Measurements from ENCODE around the gene CD22.
"Not testable (repeated sequence)": the region's sequence is repeated elsewhere in the genome, so short reads cannot be mapped to it uniquely, and the experiment has no call there.

Gene CD22

GRCh38 chr19:35368378-35368777 is 39.4 kb downstream of the CD22 start:
- TF ChIP-seq, protein P1, sequence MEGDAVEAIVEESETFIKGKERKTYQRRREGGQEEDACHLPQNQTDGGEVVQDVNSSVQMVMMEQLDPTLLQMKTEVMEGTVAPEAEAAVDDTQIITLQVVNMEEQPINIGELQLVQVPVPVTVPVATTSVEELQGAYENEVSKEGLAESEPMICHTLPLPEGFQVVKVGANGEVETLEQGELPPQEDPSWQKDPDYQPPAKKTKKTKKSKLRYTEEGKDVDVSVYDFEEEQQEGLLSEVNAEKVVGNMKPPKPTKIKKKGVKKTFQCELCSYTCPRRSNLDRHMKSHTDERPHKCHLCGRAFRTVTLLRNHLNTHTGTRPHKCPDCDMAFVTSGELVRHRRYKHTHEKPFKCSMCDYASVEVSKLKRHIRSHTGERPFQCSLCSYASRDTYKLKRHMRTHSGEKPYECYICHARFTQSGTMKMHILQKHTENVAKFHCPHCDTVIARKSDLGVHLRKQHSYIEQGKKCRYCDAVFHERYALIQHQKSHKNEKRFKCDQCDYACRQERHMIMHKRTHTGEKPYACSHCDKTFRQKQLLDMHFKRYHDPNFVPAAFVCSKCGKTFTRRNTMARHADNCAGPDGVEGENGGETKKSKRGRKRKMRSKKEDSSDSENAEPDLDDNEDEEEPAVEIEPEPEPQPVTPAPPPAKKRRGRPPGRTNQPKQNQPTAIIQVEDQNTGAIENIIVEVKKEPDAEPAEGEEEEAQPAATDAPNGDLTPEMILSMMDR (IDR thresholded peaks at IDR 0.05; ENCODE audit: insufficient read depth, low read length, poor library complexity, severe bottlenecking) = no peak
- no peak for DNase-seq (ENCODE audit: extremely low read depth, insufficient read length)
- no peak overlapping the region for H3K4me3 ChIP-seq (replicated peaks; ENCODE audit: low read depth, low read length)
- H3K27me3 ChIP-seq (replicated peaks; ENCODE audit: control insufficient read depth, insufficient read depth, low read length) = no peaks in the 10 kb centered on the region
- no peaks in the 10 kb centered on the region for H3K36me3 ChIP-seq (ENCODE audit: control insufficient read depth, insufficient read depth, low read length)

- Histone ChIP-seq H3K27me3 (replicated peaks; ENCODE audit: control insufficient read depth, insufficient read depth, low read length) (no peaks in the 10 kb centered on the region), H3K36me3 (ENCODE audit: control insufficient read depth, insufficient read depth, low read length) (no peaks in the 10 kb centered on the region), H3K4me3 (replicated peaks; ENCODE audit: low read depth, low read length) (no peak overlapping the region)
- TF ChIP-seq, protein P1 (IDR thresholded peaks at IDR 0.05; ENCODE audit: insufficient read depth, low read length, poor library complexity, severe bottlenecking) = no peak
- no peak for DNase-seq (ENCODE audit: extremely low read depth, insufficient read length)
These were observed 40.5 kb downstream of the CD22 start for GRCh38 chr19:35369522-35369921.

DNA sequence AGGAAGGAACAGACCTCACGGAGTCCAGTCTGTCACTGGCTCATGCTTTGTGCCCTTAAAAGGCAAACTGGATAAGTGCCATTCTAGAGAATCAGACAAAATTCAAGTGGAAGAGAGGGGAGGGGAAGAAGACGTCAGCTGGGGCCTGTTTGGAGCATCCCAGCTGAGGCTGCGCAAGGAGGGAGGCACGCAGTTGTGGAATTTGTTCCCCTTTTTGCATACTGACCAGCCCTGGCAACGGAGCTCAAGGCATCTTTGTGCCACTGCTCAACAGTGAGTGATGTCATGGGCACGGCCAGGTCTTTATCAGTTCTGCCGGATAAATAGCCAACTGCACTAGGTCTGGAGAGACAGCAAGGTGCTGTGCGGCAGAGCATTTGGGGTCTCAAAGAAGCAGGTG is 41.7 kb downstream of the CD22 start, which contains the start of gene GPR42:
GPR42 (plus strand) TSS at position 347 of the 400 bp plus-strand sequence. CDS start 292 bp downstream, outside the sequence.
- DNase-seq (ENCODE audit: extremely low read depth, insufficient read length) = no peak
- TF ChIP-seq, protein P1 (IDR thresholded peaks at IDR 0.05; ENCODE audit: insufficient read depth, low read length, poor library complexity, severe bottlenecking) = no peak
- Histone ChIP-seq H3K4me3 (replicated peaks; ENCODE audit: low read depth, low read length) (no peak within 1 kb of the TSS), H3K27me3 (replicated peaks; ENCODE audit: control insufficient read depth, insufficient read depth, low read length) (no peaks in the 10 kb centered on the region), H3K36me3 (ENCODE audit: control insufficient read depth, insufficient read depth, low read length) (no peaks in the 10 kb centered on the region)

DNA sequence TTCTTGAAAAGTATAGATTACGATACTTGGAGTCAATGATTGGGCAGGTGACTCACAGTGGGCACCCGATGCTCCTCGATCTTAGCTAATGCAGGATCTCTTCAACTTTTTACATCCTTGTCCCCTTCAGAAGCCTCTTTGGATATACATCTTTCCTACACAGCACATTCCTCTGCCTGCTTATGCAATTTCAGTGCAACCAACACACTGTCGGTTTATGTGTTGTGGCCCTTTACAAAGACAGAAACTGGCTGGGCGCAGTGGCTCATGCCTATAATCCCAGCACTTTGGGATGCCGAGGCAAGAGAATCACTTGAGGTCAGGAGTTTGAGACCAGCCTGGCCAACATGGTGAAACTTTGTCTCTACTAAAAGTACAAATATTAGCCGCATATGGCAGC is 44.5 kb downstream of the CD22 start:
- Histone ChIP-seq H3K36me3 (ENCODE audit: control insufficient read depth, insufficient read depth, low read length) (no peaks in the 10 kb centered on the region), H3K4me3 (replicated peaks; ENCODE audit: low read depth, low read length) (no peak overlapping the region), H3K27me3 (replicated peaks; ENCODE audit: control insufficient read depth, insufficient read depth, low read length) (no peaks in the 10 kb centered on the region)
- TF ChIP-seq, protein P1 (IDR thresholded peaks at IDR 0.05; ENCODE audit: insufficient read depth, low read length, poor library complexity, severe bottlenecking) = no peak
- no peak for DNase-seq (ENCODE audit: extremely low read depth, insufficient read length)

DNA sequence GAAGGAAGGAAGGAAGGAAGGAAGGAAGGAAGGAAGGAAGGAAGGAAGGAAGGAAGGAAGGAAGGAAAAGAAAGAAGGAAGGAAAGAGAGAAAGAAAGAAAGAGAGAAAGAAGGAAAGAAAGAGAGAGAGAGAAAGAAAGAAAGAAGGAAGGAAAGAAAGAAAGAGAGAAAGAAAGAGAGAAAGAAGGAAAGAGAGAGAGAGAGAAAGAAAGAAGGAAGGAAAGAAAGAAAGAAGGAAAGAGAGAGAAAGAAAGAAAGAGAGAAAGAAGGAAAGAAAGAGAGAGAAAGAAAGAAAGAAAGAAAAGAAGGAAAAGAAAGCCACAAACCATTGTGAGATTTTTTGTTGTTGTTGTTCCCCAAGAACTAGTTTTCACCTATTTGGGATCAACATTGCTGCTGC is 45.0 kb downstream of the CD22 start:
- DNase-seq (ENCODE audit: extremely low read depth, insufficient read length); H3K27me3 ChIP-seq (replicated peaks; ENCODE audit: control insufficient read depth, insufficient read depth, low read length); H3K36me3 ChIP-seq (ENCODE audit: control insufficient read depth, insufficient read depth, low read length); H3K4me3 ChIP-seq (replicated peaks; ENCODE audit: low read depth, low read length): not testable (repeated sequence)

- TF ChIP-seq, protein P1 (IDR thresholded peaks at IDR 0.05; ENCODE audit: insufficient read depth, low read length, poor library complexity, severe bottlenecking) = no peak
- no peak for DNase-seq (ENCODE audit: extremely low read depth, insufficient read length)
- Histone ChIP-seq H3K27me3 (replicated peaks; ENCODE audit: control insufficient read depth, insufficient read depth, low read length) (no peaks in the 10 kb centered on the region), H3K36me3 (ENCODE audit: control insufficient read depth, insufficient read depth, low read length) (no peaks in the 10 kb centered on the region), H3K4me3 (replicated peaks; ENCODE audit: low read depth, low read length) (no peak overlapping the region)
These were observed 46.7 kb downstream of the CD22 start for GRCh38 chr19:35375505-35376307.
